Measurements from ENCODE around the gene NR3C2. TPM values are rescaled to one million over a fixed set of nuclear protein-coding genes. Genes with fewer than 3 reads are reported as not detected.

The NR3C2 gene
- total and polyA plus RNA-seq, 10 of the 15 experiments (the other 5 are each of a cell fraction or from before 2014, with no cell fraction given): 0.05 to 0.11 (median 0.08) TPM; not detected in 4

- no peak for TF ChIP-seq USF1 (IDR thresholded peaks at IDR 0.05; ENCODE audit: borderline replicate concordance, extremely low read length, insufficient read depth, low read depth, low read length)
- no peak for TF ChIP-seq TCF7 (IDR thresholded peaks at IDR 0.05; ENCODE audit: borderline replicate concordance)
- TF ChIP-seq ELK1 (IDR thresholded peaks at IDR 0.05; ENCODE audit: low read depth, low read length): no peak
- TF ChIP-seq IKZF2 (IDR thresholded peaks at IDR 0.05): no peak
These were observed 202.0 kb downstream of the NR3C2 start (continued) for GRCh38 chr4:148240241-148240640.

GRCh38 chr4:148239494-148239985 lies 202.7 kb downstream of the NR3C2 start:
- no peak for ATAC-seq
- Histone ChIP-seq H3K4me3 (no peak overlapping the region), H3K4me1 (ENCODE audit: control insufficient read depth, insufficient read depth, low read length) (no peaks in the 10 kb centered on the region), H3K36me3 (ENCODE audit: control insufficient read depth in 2 of 2, insufficient read depth in 2 of 2, low read length in 1 of 2) (no peaks in the 10 kb centered on the region), H4K20me1 (ENCODE audit: control insufficient read depth, insufficient read depth) (no peaks in the 10 kb centered on the region), H3K27me3 (replicated peaks in 1 of 2; ENCODE audit: control insufficient read depth in 2 of 2, insufficient read depth in 2 of 2, low read length in 1 of 2) (no peaks in the 10 kb centered on the region), H3K27ac (ENCODE audit: control insufficient read depth, insufficient read depth) (no peak overlapping the region), H3K9me3 (replicated peaks; ENCODE audit: control insufficient read depth, insufficient read depth, low read length) (no peaks in the 10 kb centered on the region), H2AFZ (ENCODE audit: control insufficient read depth, low read depth, low read length) (no peak overlapping the region), H3K79me2 (ENCODE audit: control insufficient read depth, insufficient read depth, low read length) (no peaks in the 10 kb centered on the region), H3K4me2 (ENCODE audit: control insufficient read depth, insufficient read depth) (no peak overlapping the region), H3K9ac (ENCODE audit: control insufficient read depth, insufficient read depth, low read length) (no peak overlapping the region)
- 7% methylated on average over 5 of the region's 5 CpGs for WGBS (ENCODE audit: insufficient coverage, insufficient replicate concordance, low lambda C conversion rate, missing lambda C conversion rate)
- TF ChIP-seq RAD51 (IDR thresholded peaks at IDR 0.05) (no peak), NBN (IDR thresholded peaks at IDR 0.05) (no peak), POLR2AphosphoS2 (IDR thresholded peaks at IDR 0.05; ENCODE audit: low read depth, low read length) (no peak), SIX5 (IDR thresholded peaks at IDR 0.05; ENCODE audit: low read depth, low read length, severe bottlenecking) (no peak), CBX3 (IDR thresholded peaks at IDR 0.05; ENCODE audit: borderline replicate concordance, low read depth) (no peak), FOXM1 (IDR thresholded peaks at IDR 0.05; ENCODE audit: low read depth, low read length) (no peak), PAX8 (IDR thresholded peaks at IDR 0.05) (no peak), BCLAF1 (IDR thresholded peaks at IDR 0.05) (no peak)
- ChIA-PET SMC1A (ENCODE audit: uncharacterized antibody, unreplicated experiment) (interaction anchor here (0.7 kb wide), 1 partner anchor 631 kb away, joined by 3 read pairs; no protein-coding TSS in a partner anchor), CTCF (no interaction called here), POLR2A (no interaction called here), RAD21 (ENCODE audit: unreplicated experiment) (no interaction called here)
- no peak for FAIRE-seq
- intact Hi-C loops (cut with micrococcal nuclease; ENCODE audit: unreplicated experiment) (no loop called here), in situ Hi-C loops (cut with MboI) (no loop called here)
- no TSS peak for BruUV-seq (replicated peaks)
- DNase-seq (ENCODE audit: low read depth, low spot score): no peak
